HG02571 (cell line): ENCODE measurements around the gene CRISP2.

Source experiments
- ATAC-seq: cut with Tn5 transposase; IDR thresholded peaks from one replicate; pipeline ENCODE4 v1.9.1; 2021; ENCODE audit warnings: mild to moderate bottlenecking, moderate library complexity; ENCODE audit not compliant: unreplicated experiment

CRISP2 gene

DNA sequence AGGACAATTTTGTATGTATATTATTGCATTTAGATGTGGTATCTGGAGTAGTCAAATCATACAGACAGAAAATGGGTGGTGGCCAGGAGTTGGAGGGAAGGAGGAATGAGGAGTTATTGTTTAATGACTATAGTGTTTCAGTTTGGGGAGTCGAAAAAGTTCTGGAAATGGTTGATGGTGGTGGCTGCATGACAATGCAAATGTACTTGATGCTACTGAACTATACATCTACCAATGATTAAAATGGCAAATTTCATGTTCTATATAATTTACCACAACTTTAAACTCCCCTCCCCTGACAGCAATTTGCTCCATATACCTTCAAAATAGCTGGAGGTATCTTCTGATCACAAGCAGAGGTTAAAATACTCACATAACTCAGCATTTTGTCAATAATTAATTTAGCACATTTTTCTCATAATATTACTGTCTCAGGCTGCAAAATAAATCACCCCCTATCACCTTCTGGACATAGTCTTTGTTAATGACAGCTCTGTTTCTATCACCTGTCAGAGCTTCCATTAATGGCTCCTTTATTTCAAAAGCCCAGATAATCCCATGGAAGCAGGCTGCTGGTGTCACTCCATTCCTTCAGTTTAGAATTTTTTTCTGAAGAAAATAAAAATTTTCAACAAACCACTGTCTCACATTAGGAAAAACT, 51.0 kb downstream of the CRISP2 start:
- ATAC-seq, result no peak

DNA sequence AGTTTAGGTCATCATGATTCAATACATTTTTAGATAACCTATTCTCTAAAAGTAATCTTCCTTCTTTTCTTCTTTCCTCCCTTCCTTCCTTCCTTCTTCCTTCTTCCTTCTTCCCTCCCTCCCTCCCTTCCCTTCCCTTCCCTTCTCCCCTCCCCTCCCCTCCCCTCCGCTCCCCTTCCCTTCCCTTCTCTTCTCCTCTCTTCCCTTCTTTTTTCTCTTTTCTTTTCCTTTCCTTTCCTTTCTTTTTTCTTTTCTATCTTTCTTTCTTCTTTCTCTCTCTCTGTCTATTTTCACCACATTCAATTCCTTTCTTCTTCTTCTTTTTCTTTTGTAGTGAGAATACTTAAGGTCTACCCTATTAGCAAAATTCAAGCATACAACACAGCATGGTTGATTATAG, 59.4 kb downstream of the CRISP2 start:
- ATAC-seq, result no peak

DNA sequence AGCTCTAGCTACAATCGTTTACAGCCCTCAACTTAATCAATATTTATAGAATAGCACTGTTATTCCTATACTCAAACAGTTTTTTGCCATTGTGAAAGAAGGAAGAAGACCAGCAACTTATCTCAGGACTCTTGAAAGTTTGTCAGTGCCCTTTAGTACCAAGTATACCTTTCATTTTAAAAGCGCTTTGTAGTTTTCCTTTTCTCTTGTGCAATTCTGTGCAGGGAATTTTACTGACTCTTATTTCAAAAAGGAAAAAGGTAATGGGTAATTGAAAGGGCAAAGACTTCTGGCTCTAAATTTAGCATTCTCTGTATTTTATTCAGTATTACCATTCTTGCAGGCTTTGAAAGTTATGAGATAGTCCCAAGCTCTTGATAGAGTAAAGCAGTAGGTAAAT, 59.9 kb downstream of the CRISP2 start:
- ATAC-seq, result no peak

DNA sequence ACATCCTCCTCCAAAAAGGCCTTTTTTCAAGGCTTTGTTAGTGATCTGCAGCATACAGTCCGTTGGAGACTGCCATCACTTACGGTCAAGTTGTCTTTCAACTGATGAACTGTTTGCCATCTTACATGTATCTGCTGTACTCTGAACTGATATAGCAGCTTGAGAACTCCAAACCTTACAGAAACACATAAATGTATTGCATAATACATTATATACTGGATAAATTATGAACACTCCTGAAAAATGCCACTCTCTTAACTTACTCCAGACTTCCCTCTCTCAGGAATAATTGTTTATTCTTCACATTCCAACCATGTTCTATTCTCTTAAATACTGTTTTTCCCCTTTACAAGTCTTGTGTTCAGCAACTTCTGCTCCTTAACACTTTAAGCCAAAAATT, 62.1 kb downstream of the CRISP2 start:
- no peak for ATAC-seq

DNA sequence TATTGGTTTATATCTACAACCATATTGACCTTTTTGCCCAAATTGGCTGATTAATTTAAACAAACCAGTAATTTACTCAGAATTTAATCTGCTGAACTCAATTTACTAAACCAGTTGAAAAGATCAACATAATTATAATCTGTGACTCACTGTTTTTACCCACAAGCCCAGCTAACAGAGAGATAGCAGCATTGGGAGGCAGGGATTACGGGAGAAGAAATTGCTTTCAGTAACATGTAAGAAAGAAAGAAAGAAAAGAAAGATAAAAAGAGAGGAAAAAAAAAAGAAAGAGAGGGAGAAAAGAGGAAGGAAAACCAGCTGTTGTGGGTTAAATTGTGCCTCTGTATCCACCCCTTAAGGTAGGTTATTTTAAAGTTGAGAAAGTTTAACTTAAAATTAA, 63.4 kb downstream of the CRISP2 start:
- no peak for ATAC-seq

DNA sequence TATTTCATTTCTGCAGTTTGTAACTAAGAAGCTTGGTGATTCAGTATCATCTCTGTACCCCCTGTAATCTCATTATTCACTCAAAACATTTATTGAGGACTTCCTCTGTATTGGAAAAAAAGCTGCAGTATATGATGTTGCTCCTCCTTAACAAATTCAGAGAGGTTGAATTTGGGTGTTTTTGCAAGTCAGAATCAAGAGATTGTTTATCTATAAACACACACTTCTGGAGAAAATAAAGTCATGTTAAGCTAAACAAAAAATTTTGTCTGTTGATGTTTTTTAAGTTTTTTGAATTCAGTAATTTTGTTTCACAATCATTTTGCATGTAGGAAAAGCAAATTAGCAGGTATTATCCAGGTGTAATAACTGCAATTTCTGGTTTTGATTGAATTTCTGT, 65.3 kb downstream of the CRISP2 start:
- ATAC-seq, result no peak

DNA sequence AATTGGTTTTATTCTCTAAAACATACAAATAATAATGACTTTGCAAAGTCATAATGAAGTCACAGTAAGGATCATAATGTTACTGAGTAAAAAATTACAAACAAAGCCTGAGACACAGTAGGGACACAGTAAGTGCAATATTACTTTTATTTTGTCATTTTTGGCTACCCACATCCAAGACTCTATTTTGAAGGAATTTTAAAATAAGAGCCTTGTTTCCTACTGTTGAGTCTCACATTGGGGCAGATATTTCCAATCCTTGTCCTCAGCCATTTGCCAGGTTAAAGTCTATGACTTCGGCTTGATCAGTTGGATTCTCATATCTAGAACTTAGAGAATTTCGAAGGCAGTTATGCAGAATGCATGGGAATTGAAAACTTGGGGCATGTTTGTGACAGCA, 65.9 kb downstream of the CRISP2 start:
- ATAC-seq, result no peak

DNA sequence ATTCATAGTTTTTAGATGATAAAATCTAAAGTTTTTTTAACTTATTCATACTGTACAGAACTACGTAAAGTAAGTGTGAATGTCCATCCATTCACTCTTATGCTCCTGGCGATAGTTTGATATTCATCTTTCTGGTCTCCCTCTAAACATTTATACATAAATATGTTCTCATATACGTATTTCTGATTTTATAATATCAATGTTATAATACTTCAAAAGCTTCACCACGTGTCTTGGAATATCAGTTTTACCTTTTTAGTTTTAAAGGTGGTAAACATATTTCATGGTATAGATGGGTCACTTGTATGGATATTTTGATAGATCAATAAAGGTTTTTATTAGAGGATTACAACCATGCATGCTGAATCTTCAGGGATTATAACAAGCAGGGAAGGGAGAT, 66.4 kb downstream of the CRISP2 start:
- ATAC-seq, result no peak

DNA sequence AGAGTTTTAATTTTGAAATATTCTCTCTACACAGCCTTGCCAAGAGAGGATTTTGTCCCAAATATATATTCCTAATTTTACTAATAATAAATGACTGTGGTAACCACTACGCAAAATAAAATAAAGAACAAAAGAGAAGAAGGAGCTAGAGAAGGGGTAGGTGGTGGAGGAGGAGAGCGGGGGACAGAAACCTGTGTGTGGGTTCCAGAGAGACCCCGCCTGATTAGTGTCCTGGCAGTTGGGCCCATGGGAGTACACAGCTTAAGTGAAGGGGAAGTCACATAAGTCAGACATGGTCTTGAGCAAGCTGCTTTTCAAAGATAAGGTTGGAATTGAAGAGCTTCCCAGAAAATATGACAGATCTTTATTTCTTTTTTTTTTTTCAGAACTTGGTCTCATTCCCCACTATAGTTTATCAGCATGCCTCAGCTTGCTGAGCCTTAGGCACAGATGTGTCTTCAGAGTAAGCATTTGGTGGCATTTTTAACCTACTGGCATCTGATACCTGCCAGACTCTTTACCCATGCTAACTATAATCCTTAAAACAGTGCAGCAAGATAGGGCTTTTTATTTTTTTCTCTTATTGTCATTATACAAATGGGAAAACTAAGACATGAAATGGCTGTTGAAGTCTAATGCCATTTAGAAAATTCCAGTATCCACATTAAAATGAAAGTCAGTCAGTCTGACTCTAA, 67.1 kb downstream of the CRISP2 start:
- ATAC-seq, result no peak

DNA sequence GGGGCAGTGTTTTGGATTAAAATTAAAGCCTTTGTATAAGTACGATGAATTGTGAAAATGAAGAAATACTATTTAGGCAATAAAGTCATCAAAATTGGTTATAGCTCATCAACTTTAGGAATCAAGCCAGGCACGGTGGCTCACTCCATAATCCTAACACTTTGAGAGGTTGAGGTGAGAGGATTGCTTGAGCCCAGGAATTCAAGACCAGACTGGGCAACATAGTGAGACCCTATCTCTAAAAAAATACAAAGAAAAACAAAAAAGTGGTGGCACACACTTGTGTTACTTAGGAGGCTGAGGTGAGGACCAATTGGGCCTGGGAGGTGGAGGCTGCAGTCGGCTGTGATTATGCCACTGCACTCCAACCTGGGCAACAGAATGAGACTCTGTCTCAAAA, 68.2 kb downstream of the CRISP2 start:
- no peak for ATAC-seq
